ENCODE data around the gene GPRIN2. TPM values are rescaled to one million over a fixed set of nuclear protein-coding genes. Genes with fewer than 3 reads are reported as not detected.
"Not testable (repeated sequence)": the region's sequence is repeated elsewhere in the genome, so short reads cannot be mapped to it uniquely, and the experiment has no call there.

The GPRIN2 gene
- total RNA-seq: 10 to 100 TPM; 32.8 to 61.2 (median 40.4) TPM

GRCh38 chr10:46556515-46557318, at the start of gene GPRIN2:
Gene GPRIN2 (minus strand): TSS chr10:46556658. CDS start chr10:46550736, 5,922 bp downstream.
- TF ChIP-seq POLR2A (IDR thresholded peaks at IDR 0.05): no peak
- TF ChIP-seq EP300 (IDR thresholded peaks at IDR 0.05): no peak
- TF ChIP-seq POLR2AphosphoS5 (IDR thresholded peaks at IDR 0.05): no peak
- TF ChIP-seq CTCF (IDR thresholded peaks at IDR 0.05): no peak
- H3K9me3 ChIP-seq: no peaks in the 10 kb centered on the region
- H3K4me1 ChIP-seq: peaks cover 19% of the 10 kb centered on the region
- H3K27me3 ChIP-seq: peaks cover 65% of the 10 kb centered on the region
- H3K4me3 ChIP-seq: peak within 1 kb of the TSS; percentile 63
- DNase-seq (ENCODE audit: low spot score in 2 of 2): peak; percentile 66 to 85
- no peaks in the 10 kb centered on the region for H3K36me3 ChIP-seq
- 7% methylated on average over 68 of the region's 74 CpGs for WGBS
- peak within 1 kb of the TSS; percentile 20 for H3K27ac ChIP-seq

- not testable (repeated sequence) for H3K27ac ChIP-seq; DNase-seq (ENCODE audit: low spot score in 2 of 2); H3K36me3 ChIP-seq; H3K27me3 ChIP-seq; H3K9me3 ChIP-seq; H3K4me1 ChIP-seq; H3K4me3 ChIP-seq
- WGBS: 0% methylated on average over 1 of the region's 1 CpG
These were observed 44.1 kb upstream of the GPRIN2 start for GRCh38 chr10:46600516-46600915.

- WGBS: 2% methylated on average over 14 of the region's 44 CpGs
- not testable (repeated sequence) for H3K36me3 ChIP-seq; DNase-seq (ENCODE audit: low spot score in 2 of 2); H3K9me3 ChIP-seq; H3K4me1 ChIP-seq; H3K27me3 ChIP-seq; H3K27ac ChIP-seq
- H3K4me3 ChIP-seq: peak overlapping the region; percentile 51
- peak in 1 of 2 donors; percentile 28 for TF ChIP-seq CTCF (IDR thresholded peaks at IDR 0.05)
These were observed 41.3 kb upstream of the GPRIN2 start for GRCh38 chr10:46597616-46598246.

DNA sequence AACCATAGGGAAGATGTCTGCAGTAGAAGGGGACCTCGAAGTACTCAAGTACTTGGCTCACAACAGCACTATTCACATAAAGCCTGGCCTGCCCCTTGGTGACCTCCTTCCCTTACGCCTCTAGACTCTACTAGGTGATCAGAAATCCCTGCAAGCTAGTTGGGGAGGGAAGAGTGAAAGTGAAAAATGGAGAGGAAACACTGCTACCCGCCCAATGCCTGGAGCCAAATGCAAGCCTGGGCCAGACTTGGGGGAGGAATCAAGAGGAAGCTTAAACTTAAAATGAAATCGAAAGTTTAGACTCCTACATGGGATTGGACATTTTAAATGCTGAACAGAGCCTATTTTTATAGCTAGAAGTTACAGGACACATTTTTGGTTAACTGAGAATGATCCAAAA, 40.1 kb upstream of the GPRIN2 start:
- not testable (repeated sequence) for H3K4me1 ChIP-seq; DNase-seq (ENCODE audit: low spot score in 2 of 2); H3K27ac ChIP-seq; H3K9me3 ChIP-seq; H3K27me3 ChIP-seq; H3K4me3 ChIP-seq; H3K36me3 ChIP-seq
- WGBS: 0% methylated on average over 2 of the region's 4 CpGs

DNA sequence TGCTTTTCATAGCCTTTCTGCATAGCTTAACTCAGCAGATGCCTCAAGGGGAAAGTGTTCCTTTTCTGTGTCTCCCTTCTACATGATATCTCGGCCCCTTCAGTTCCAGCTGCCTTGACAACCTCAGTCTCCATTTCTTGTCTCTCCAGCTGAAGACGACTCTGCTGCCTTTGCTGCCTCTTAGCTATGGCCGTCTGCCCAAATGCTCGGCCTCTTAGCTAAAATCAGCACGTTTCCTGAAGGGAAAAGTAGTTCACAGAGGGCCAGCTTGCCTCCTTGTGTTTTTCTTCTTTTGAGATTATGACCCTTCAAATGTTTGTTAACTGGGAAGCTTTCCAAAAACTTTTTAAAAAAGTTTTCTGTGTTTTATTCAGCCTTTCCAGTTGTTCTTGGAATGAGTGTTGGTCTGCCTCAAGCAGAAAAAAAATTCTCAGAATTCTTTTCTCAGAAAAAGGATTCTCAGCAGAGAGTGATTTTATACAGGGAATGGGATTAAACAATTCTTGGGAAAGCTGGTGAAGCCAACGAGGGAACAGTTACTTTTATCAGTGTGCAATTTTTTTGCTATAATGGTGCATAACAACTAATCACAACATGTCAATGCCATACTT, 38.1 kb upstream of the GPRIN2 start:
- H3K36me3 ChIP-seq; H3K4me1 ChIP-seq; H3K4me3 ChIP-seq; H3K27me3 ChIP-seq; H3K9me3 ChIP-seq; H3K27ac ChIP-seq; DNase-seq (ENCODE audit: low spot score in 2 of 2): not testable (repeated sequence)
- WGBS: 26% methylated on average over 4 of the region's 6 CpGs

- 98% methylated on average over 13 of the region's 13 CpGs for WGBS
- not testable (repeated sequence) for H3K27me3 ChIP-seq; H3K36me3 ChIP-seq; H3K9me3 ChIP-seq; H3K4me1 ChIP-seq; DNase-seq (ENCODE audit: low spot score in 2 of 2); H3K4me3 ChIP-seq; H3K27ac ChIP-seq
These were observed 36.8 kb upstream of the GPRIN2 start for GRCh38 chr10:46593307-46593706.

GRCh38 chr10:46591053-46591452, 34.6 kb upstream of the GPRIN2 start:
- no CpG with 5 or more reads among the region's 8 CpGs for WGBS
- not testable (repeated sequence) for H3K4me1 ChIP-seq; H3K9me3 ChIP-seq; DNase-seq (ENCODE audit: low spot score in 2 of 2); H3K27ac ChIP-seq; H3K4me3 ChIP-seq; H3K27me3 ChIP-seq; H3K36me3 ChIP-seq

DNA sequence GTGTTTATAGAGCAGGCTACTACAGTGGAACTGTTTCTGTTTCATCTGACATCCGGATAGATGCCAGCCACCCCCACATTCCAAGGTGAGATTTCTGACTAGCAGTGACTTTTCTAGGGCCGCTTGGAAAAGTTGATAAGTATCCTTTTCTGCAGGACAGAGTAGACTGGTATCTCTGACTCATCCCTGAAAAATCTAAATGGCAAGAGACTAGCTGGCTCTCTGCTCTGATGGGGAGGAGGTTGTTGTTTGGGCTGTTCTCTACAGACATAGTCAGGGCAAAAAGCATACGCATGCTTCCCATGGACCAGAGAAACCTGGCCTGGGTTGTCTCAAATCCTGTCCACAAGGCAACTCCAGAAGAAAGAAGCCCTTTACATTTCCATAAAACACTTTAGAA, 33.1 kb upstream of the GPRIN2 start:
- WGBS: no CpG with 5 or more reads among the region's 3 CpGs
- not testable (repeated sequence) for H3K27me3 ChIP-seq; H3K4me1 ChIP-seq; H3K36me3 ChIP-seq; DNase-seq (ENCODE audit: low spot score in 2 of 2); H3K27ac ChIP-seq; H3K9me3 ChIP-seq; H3K4me3 ChIP-seq

- not testable (repeated sequence) for DNase-seq (ENCODE audit: low spot score in 2 of 2)
These were observed 31.8 kb upstream of the GPRIN2 start for GRCh38 chr10:46588221-46588620.

GRCh38 chr10:46587546-46587945, 31.1 kb upstream of the GPRIN2 start:
- DNase-seq (ENCODE audit: low spot score in 2 of 2); H3K36me3 ChIP-seq; H3K27ac ChIP-seq; H3K27me3 ChIP-seq; H3K9me3 ChIP-seq; H3K4me1 ChIP-seq; H3K4me3 ChIP-seq: not testable (repeated sequence)
- no CpG with 5 or more reads among the region's 24 CpGs for WGBS

More at GRCh38 chr10:46588221-46588620, 31.8 kb upstream of the GPRIN2 start:
- H3K4me1 ChIP-seq, H3K27ac ChIP-seq, H3K4me3 ChIP-seq, H3K36me3 ChIP-seq, H3K27me3 ChIP-seq, H3K9me3 ChIP-seq: not testable (repeated sequence)
- WGBS: no CpG with 5 or more reads among the region's 3 CpGs

DNA sequence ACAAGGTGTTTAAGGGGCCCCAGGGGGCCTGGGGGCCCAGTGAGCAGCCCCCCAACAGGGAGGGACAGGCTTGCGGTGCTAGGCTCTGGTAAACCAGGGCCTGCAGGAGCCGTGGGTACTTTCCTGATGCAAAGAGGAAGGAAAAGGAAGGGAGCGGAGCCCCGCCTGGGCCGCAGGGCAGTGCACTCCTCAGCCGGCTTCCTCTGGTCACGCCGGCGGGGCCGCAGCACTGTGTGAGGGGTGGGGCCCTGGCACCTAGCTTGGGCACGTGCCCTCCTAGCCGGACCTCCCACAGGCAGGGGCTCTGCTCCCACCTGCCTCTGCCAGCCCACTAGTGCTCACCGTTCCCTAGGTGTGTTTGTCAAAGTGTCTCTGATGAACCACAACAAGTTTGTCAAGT, 28.8 kb upstream of the GPRIN2 start:
- not testable (repeated sequence) for H3K27me3 ChIP-seq; H3K9me3 ChIP-seq; DNase-seq (ENCODE audit: low spot score in 2 of 2); H3K4me1 ChIP-seq; H3K4me3 ChIP-seq; H3K27ac ChIP-seq; H3K36me3 ChIP-seq
- WGBS: no CpG with 5 or more reads among the region's 13 CpGs
